ENCODE data around the gene XXYLT1. TPM values are rescaled to one million over a fixed set of nuclear protein-coding genes. Genes with fewer than 3 reads are reported as not detected.

Gene XXYLT1
- total and polyA plus RNA-seq, 9 of the 15 experiments (the other 6 are each of a cell fraction or from before 2014, with no cell fraction given): 1.9 to 18.9 (median 15.0) TPM

- no peak for TF ChIP-seq ATF7 (IDR thresholded peaks at IDR 0.05)
- TF ChIP-seq POLR2A (conservative IDR thresholded peaks at IDR 0.05): no peak
- TF ChIP-seq SPI1 (IDR thresholded peaks at IDR 0.05; ENCODE audit: borderline replicate concordance, low read depth, low read length): no peak
- TF ChIP-seq HSF4 (CRISPR knock-in tag; IDR thresholded peaks at IDR 0.05; ENCODE audit: borderline replicate concordance): no peak
These were observed 48.1 kb upstream of the XXYLT1 start (continued) for GRCh38 chr3:195319060-195319459.

DNA sequence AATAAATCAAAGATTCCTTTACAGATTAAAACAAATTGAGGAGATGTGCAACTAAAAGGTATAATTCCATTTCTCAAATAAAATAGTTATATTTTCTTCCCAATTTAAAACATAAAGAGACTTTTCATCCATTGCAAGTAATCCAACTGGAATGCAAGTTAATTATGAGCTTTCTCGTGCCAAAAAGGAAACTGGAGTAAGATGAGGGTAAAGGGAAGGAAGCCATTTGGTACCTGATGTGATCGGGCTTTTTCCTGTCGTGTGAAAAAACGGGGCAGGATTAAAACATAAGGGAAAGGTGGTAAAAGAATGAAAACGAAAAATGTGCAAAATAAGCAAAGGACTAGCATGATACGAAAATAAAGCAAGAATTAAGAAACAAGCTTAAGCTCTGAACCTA lies 41.8 kb upstream of the XXYLT1 start:
- Histone ChIP-seq H3K9me3 (replicated peaks; ENCODE audit: control insufficient read depth, insufficient read depth, low read depth, low read length) (no peaks in the 10 kb centered on the region), H3K27ac (ENCODE audit: extremely low read depth, low read depth, low read length) (no peak overlapping the region), H3K36me3 (ENCODE audit: control insufficient read depth, insufficient read depth, low read length) (no peaks in the 10 kb centered on the region; the same call in 2 of the 3 replicates), H3K79me2 (ENCODE audit: control insufficient read depth, insufficient read depth, low read length) (no peaks in the 10 kb centered on the region), H4K20me1 (replicated peaks; ENCODE audit: control insufficient read depth, insufficient read depth, low read length) (no peaks in the 10 kb centered on the region), H3K9ac (ENCODE audit: insufficient read depth in 1 of 2, low read depth in 2 of 2, low read length in 2 of 2) (no peak overlapping the region), H2AFZ (ENCODE audit: low read depth, low read length) (no peak overlapping the region), H3K27me3 (ENCODE audit: control insufficient read depth in 2 of 2, insufficient read depth in 2 of 2, low read length in 2 of 2) (no peaks in the 10 kb centered on the region), H3K4me1 (replicated peaks in 1 of 2; ENCODE audit: control insufficient read depth in 2 of 2, insufficient read depth in 2 of 2, low read length in 2 of 2) (no peaks in the 10 kb centered on the region), H3K4me2 (ENCODE audit: insufficient read depth, low read length) (no peak overlapping the region), H3K9me1 (ENCODE audit: control insufficient read depth, insufficient read depth, low read length) (no peaks in the 10 kb centered on the region), H3K4me3 (no peak overlapping the region)
- ChIA-PET CTCF (ENCODE audit: low intra/inter-chr PET ratio) (no interaction called here), POLR2A (interaction anchor here (1.5 kb wide), 1 partner anchor 17 kb away, joined by 3 read pairs; no protein-coding TSS in a partner anchor)
- intact Hi-C loops (cut with micrococcal nuclease) (no loop called here), in situ Hi-C loops (cut with MboI) (no loop called here)
- WGBS (ENCODE audit: insufficient coverage, low coverage, missing lambda C conversion rate): 82% methylated on average over 6 of the region's 6 CpGs
- ATAC-seq: no peak
- DNase-seq (ENCODE audit: extremely low read depth in 1 of 4, low spot score in 3 of 4): no peak
- BruUV-seq (replicated peaks): no TSS peak
- FAIRE-seq: no peak
- no peak for TF ChIP-seq NFATC3 (IDR thresholded peaks at IDR 0.05)
- no peak for TF ChIP-seq ETS2 (tag; IDR thresholded peaks at IDR 0.05; ENCODE audit: borderline replicate concordance, poor library complexity, severe bottlenecking)
- TF ChIP-seq ZNF347 (CRISPR knock-in tag; IDR thresholded peaks at IDR 0.05; ENCODE audit: low read depth): no peak
- TF ChIP-seq CCNT2 (IDR thresholded peaks at IDR 0.05; ENCODE audit: borderline replicate concordance, extremely low read depth, insufficient read length, low read depth, low read length): no peak
- TF ChIP-seq FOXA1 (IDR thresholded peaks at IDR 0.05; ENCODE audit: borderline replicate concordance): no peak
- TF ChIP-seq MCM5 (IDR thresholded peaks at IDR 0.05; ENCODE audit: low read depth): no peak
- TF ChIP-seq SMC3 (conservative IDR thresholded peaks at IDR 0.05; ENCODE audit: insufficient read depth, low read depth, low read length): no peak
- no peak for TF ChIP-seq KLF1 (tag; IDR thresholded peaks at IDR 0.05)

Data from K562 (cell line).